Stimulated activated CD8-positive, alpha-beta memory T cell treated with anti-CD3 and anti-CD28 coated beads, Interleukin-7, amount 100 ng/mL, for 1 hour (primary cell): ENCODE measurements around the gene SACS.
"Not testable (repeated sequence)": the region's sequence is repeated elsewhere in the genome, so short reads cannot be mapped to it uniquely, and the experiment has no call there.

Source experiments
- DNase-seq, 2 donors: peaks; one replicate each; pipeline ENCODE4 v3.0.0-alpha.2; 2020; ENCODE audit warnings: low read depth in 2 of 2

SACS gene

DNA sequence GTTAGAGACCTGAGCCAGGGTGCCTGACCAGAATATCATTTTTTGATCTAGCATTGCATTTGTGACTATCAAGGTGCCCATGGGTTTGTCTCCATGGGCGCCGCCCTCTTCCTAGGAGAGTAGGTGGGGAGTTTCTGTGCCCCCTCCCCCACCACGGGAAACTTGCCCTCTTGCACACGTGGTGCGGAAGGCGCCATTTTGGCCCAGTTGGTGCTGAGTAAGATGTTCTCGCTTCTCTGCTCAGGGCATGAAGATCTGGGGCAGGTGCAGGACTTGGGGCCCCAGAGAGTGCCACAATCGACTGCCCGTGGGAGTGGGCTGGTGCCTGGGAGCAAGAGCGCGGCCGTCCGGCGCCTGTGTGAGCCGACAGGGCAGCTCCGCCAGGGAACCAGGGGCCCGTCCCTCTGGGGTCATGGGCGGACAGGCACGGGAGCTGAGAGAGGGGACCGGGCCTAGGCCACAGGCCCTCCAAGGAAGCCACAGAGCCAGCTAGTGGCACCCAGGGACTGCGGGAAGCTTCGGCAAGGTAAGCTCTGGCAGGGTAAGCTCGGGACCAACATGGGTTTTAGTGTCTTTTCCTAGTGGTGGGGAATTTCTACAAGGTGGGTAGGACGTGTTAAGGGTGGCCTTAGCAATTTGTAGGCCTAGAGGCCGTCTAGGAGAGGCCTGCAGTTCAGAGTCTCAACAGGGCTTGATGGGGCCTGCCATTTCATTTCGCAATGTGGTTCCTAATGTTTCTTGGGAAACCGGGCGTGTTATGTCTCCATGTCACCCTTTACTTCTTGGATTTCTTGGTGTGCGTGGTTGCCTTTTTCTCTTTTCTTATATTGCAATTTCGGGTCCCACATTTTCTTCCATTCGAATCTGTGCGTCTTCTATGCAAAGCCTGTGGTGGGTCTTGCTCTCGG is 14.5 kb downstream of the SACS start:
- no peak for DNase-seq

- DNase-seq = no peak
Observed at GRCh38 chr13:23414682-23415081, 18.8 kb downstream of the SACS start.

- no peak for DNase-seq
Observed at GRCh38 chr13:23411706-23412105, 21.8 kb downstream of the SACS start.

DNA sequence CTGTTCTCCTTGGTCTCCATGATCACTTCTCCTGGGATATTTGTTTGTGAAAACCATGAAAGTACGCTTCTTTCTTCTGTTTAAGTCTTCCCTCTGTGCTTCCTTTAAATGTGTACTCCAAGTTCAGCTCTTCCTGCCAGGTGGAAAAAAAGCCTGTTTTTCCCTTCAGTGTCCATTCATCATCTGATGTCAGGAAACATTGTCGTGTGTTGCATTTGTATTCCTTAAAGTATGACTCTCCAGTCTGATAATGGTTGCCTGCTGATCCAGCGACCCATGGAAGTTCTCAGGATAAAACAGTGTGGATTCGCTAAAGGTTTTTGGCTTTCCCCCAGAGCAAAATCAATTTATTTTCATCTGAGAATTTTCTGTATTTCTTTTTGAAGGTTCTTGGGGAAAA is 22.3 kb downstream of the SACS start:
- no peak for DNase-seq

- DNase-seq = no peak
Observed at GRCh38 chr13:23408026-23408425, 25.5 kb downstream of the SACS start.

DNA sequence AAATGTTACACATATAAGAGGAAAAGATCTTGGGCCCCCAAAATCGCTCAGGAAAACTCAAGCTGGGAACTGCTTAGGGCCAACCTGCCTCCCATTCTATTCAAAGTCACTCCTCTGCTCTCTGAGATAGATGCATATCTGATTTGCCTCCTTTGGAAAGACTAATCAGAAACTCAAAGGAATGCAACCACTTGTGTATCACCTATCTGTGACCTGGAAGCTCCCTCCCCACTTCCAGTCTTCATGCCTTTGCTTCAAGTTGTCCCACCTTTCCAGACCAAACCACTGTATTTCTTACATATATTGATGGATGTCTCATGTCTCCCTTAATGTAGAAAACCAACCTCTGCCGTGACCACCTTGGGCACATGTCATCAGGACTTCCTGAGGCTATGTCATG is 32.3 kb downstream of the SACS start:
- DNase-seq = not testable (repeated sequence)

- no peak for DNase-seq
Observed at GRCh38 chr13:23399347-23399746, 34.2 kb downstream of the SACS start.

- no peak for DNase-seq
Observed at GRCh38 chr13:23394821-23395220, 38.7 kb downstream of the SACS start.

GRCh38 chr13:23392925-23393645 is 40.4 kb downstream of the SACS start:
- no peak for DNase-seq

GRCh38 chr13:23392313-23392712 is 41.2 kb downstream of the SACS start:
- DNase-seq = no peak

GRCh38 chr13:23391752-23392151 is 41.8 kb downstream of the SACS start:
- no peak for DNase-seq

DNA sequence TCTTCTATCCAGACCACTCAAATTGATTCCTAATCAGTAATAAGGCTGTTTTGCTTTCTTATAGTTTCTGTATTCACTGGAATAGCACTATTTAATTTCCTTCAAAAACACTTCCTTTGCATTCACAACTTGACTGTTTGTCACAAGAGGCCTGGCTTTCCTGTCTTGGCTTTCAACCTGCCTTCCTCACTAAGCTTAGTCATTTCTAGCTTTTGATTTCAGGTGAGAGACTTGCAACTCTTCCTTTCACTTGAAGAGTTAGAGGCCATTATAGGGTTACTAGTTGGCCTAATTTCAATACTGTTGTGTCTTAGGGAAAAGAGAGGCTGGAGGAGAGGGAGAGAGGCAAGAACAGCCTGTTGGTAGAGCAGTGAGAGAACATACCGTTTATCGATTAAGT is 47.0 kb downstream of the SACS start:
- DNase-seq = no peak

- DNase-seq = no peak
Observed at GRCh38 chr13:23385931-23386330, 47.6 kb downstream of the SACS start.

- DNase-seq = no peak
Observed at GRCh38 chr13:23384111-23384510, 49.4 kb downstream of the SACS start.

GRCh38 chr13:23383151-23383550 is 50.4 kb downstream of the SACS start:
- DNase-seq = no peak

- no peak for DNase-seq
Observed at GRCh38 chr13:23381866-23382265, 51.6 kb downstream of the SACS start.

DNA sequence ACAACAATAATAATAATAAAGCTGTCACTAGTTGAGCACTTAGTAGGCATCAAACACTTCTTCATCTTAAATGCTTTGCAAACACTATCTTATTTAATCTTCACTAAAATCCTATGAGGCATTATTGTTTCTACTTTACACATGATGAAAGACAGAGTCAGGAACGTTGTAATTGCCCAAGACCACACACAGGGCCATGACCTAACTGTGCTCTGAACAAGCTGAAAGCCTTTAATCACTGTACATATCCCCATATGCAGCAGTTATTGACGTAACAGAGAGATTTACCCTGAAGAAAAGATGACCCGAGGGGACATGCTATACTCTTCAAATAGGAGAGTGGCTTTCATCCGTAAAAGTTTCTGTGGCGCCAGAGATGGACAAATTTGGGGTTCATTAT is 53.0 kb downstream of the SACS start:
- DNase-seq = no peak

DNA sequence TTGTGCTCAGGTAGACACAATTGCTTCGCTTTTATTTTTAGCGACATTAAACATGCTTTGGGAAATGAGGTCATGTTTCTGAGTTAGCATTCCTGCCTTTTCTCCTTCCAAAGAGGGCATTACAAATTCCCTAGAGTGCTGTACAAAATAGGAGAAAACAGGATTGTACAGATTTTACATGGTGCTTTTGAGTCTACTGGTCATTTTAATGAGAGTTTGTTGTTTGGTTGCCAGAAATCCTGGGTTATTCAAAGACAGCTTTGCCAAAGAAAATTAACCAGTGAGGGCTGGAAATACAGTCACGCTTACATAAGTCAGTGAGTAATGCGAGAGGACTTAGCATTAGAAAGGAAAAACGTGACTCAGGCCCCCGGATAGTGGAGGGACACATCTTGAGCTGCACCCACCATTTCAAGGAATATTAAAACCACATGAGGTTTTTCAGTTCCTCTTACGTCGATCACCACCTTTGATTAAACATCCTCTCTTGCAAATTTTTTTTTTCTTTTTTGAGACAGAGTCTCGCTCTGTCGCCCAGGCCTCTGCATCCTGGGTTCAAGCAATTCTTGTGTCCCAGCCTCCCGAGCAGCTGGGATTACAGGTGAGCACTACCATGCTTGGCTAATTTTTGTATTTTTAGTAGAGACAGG is 55.4 kb downstream of the SACS start:
- DNase-seq = peak; percentile 11

- no peak for DNase-seq
Observed at GRCh38 chr13:23377579-23377978, 55.9 kb downstream of the SACS start.

- DNase-seq = peak; percentile 95 to 98
Observed at GRCh38 chr13:23375001-23375971, 58.2 kb downstream of the SACS start.

GRCh38 chr13:23372264-23372906 is 61.1 kb downstream of the SACS start:
- DNase-seq = no peak
